Activated CD8-positive, alpha-beta memory T cell treated with anti-CD3 and anti-CD28 coated beads for 4 hours (primary cell): ENCODE measurements around the gene POLN.

ENCODE experiments used
- DNase-seq, 2 donors: peaks; one replicate each; pipeline ENCODE4 v3.0.0-alpha.2; 2020; ENCODE audit warnings: low read depth in 2 of 2

The POLN gene

GRCh38 chr4:2116687-2117400 is 125.1 kb downstream of the POLN start:
- no peak for DNase-seq

DNA sequence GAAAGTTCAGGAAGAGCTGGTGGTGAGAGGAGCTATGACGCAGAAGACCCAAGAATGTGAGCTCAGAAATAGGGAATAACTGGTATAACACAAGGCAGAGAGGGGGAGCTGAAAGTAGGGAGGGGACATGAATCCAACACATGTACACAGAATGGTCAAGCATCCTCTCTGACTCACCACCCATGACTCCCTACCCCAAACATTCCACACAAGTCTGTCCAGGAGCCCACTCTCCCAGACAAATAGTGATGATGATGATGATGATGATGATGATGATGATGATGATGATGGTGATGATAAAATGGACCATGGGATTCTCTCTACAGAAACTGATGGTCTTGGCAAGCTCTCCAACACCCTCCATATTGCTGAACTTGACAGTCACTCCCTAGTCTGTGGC is 136.4 kb downstream of the POLN start:
- DNase-seq: no peak

DNA sequence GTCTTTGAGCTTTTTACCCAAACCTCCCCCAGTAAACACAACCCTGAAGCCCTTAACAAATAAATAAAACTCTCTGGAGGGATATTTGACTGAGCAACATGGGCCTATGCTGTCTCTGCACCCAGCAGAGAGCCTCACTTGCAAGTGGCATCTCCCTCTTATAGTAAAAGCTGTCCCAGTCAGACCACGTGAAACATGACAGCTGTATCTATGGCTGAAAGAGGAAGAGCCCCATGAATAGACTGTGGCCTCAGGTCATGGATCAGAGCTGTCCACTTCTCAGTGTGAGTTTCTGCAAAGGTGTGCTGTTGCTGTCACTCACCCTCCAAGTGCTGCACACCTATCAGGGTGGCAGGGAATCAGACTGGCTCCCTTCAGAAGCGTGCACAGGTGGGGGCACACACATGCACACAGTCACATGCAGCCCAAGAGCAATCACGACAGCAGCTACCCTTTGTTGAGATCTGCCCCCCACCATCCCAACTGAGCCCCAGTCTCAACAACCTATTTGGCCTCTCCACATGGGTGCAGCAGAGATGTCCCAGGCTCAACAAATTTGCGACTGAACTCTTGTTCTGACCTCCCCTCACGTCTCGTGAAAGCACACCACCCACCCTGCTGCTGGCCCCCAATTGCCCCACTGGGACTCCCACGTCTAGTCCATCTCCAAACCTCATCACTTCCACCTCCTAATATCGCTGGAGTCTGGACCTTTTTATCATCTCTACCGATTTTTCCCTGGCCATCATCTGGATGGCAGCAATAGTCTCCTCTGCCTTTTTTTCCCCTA is 137.2 kb downstream of the POLN start:
- DNase-seq: no peak

GRCh38 chr4:2103843-2104547 is 137.9 kb downstream of the POLN start:
- DNase-seq: no peak

- DNase-seq: no peak
These were observed 138.6 kb downstream of the POLN start for GRCh38 chr4:2103127-2103842.

GRCh38 chr4:2102045-2102883 is 139.7 kb downstream of the POLN start:
- DNase-seq: no peak

- DNase-seq: no peak
These were observed 140.4 kb downstream of the POLN start for GRCh38 chr4:2101346-2102044.

- no peak for DNase-seq
These were observed 145.8 kb downstream of the POLN start for GRCh38 chr4:2096073-2096609.

DNA sequence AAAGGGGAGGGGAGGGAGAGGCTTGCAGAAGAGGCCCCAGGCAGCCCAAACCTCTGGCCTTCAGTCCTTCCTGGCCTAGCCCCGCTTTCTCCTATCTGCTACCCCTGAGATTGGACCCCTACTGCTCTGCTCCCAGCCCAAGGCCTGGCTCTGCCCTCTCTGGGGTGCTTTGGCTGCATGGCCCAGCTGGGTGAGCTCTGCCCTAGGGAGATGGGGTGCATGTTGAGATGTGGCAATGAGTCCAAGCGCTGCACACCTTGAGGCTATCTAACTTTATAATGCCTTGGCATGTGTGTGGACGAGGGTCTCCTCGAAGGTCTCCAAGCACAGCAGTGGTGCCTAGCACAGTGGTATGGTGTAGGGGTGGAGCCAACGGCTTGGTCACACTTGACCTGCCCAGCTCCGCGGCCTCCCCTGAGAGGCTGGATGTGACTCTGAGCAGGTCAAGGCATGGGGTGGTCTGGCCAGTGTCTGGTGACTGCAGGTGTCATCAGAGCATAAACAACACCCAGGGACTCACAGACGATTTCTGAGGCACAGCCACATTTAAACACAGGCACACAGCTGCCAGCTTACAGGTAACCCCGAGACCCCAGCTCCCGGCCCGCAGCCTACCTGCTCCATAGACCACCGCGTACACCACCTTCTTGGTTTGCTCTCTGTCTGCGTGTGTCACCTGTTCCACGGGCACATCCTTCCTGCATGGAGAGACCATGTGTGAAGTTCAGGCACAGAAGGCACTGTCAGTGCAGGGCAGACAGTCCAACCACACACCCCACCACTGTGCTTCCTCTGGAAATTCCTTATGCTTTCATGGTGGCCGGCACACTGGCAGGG is 146.5 kb downstream of the POLN start:
- DNase-seq: no peak

DNA sequence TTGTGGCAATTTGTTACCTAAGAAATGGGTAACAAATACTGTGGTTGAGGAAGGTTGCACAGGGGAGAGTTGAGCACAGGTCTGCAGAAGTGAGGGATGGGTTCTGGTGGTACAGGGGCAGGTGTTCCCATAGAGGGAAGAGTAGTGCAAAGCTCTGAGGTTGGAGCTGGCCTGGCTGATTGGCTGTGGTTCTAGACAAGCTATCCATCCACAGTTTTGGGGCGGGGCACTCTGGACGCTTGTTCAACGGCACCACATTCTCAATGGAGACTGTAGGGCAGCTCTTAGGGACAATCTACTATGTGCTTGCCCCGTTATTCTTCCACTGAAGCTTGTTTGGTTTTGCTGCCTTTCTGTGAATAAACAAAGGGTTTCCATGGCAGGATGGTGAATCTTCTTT is 147.4 kb downstream of the POLN start:
- no peak for DNase-seq

DNA sequence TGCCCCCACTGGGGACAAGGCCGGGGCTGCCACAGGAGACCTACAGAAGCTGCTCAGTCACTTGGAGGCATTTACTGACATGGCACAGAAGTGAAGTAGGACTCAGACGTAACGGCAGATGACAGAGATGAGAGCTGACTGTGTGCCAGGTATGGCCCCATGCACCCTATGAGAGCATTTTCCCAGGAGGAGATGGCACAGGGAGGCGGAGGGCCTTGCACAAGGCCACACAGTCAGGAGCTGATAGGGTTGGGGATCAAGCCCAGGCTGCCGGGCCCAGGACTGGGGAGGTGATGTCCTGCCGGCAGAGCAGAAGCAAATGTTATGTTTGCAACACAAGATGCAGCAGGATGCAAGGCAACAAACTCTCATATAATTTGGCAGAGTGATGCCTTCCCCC is 148.7 kb downstream of the POLN start:
- no peak for DNase-seq

DNA sequence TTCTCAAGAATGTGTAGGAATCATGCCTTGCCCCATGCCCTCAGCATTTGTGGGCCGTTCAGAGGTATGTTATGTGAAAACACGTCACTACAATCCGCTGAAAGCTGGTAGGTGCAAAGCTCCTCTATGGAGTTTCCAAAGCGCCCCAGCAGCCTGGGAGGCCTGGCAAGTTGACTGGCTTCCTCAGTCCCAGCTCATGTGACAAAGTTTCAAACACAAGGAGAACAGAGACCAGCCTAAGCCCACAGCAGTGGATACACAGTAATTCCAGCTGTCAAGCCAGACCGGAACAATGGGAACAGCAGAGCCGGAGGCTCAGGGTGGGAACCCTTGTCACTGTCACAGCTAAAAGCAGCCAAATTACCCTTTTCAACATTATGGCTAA is 149.3 kb downstream of the POLN start:
- no peak for DNase-seq

GRCh38 chr4:2091990-2092668 is 149.8 kb downstream of the POLN start:
- DNase-seq: no peak

DNA sequence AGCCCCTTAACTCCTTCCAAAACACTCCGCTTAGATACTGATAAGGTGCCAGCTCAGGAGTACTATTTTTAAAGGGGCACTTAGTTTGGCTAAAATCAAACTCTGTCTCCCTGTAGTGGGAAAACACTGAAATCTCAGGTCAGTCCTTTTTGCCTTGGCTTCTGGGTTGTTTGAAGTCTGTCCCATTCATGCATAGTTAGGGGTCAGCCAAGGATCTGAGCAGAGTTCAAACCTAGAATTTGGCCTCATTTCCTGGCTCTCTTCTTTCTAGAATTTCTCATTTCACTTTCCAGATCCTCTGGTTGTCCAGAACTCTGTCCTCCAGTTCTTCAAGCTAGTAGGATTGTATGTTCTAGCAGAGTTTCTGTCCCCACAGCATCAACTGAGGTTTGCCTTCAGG is 151.3 kb downstream of the POLN start:
- DNase-seq: no peak

GRCh38 chr4:2089222-2089621 is 152.7 kb downstream of the POLN start:
- no peak for DNase-seq

DNA sequence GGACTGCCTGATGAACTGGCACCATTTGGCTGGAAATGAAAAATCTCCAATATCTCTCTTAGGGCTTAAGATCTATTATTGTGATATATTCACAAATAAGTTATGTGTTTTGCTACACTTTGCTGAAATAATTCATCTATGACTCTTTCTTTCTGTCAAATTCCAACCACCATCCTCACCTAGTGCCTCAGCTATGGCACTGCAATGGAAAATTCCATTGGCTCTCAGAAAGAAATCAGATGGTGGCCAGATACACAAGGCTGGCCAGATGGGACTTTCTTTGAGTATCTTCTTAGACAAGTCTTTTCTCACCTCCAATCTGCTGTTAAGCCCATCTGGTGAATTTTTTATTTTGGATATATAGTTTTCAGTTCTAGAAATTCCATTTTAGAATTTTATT is 154.8 kb downstream of the POLN start:
- no peak for DNase-seq

DNA sequence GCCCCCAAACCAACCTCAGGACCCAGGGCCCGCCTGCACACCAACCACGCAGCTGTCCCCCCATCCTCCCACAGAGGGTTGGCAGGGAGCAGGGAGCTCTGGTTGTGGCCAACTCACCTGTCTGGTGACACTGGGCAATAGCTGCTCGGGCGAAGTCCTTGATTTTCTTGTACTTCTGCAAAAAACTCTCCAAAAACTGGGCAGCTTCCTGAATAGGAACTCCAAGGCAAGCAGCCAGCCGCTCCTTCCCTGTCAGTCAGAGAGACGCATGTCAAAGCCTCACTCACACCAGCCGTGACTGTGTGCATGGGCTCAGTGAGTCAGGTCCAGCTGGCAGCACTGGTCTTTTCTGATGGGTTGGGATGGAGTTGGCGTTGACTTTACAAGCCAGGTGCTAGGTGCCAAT is 156.4 kb downstream of the POLN start:
- DNase-seq: no peak

- no peak for DNase-seq
These were observed 157.6 kb downstream of the POLN start for GRCh38 chr4:2084316-2084715.

DNA sequence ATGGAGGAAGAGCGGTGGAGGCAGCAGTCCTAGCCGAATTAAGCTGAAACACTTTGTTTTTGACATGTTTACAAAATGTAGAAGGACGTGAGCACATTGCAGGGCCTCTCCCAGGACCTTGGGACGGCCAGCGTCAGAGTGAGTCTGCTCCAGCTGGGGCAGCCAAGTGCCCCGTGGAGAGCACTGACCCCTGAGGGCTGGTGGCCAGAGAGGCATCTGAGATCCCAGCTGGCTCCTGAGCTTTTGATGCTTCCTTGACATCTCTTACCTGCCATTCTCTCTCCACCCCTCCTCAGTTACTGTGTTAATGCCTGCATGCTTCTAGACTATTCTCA is 158.1 kb downstream of the POLN start:
- DNase-seq: no peak
